Upper lobe of right lung (tissue), 1 donor: ENCODE data around the gene YAP1. TPM values are rescaled to one million over a fixed set of nuclear protein-coding genes. Genes with fewer than 3 reads are reported as not detected.
A peak's percentile ranks its signal among the peaks of the same experiment; 100 is the strongest.

Experiments used
- ATAC-seq: fragments of 200-7000 bp; cut with Tn5 transposase; one replicate; pipeline ENCODE4 v1.9.1; 2020; ENCODE audit warnings: mild to moderate bottlenecking, moderate library complexity
- DNase-seq: peaks from one replicate; pipeline ENCODE4 v3.0.0-alpha.2; 2020
- H3K27ac ChIP-seq: fragments of 200-600 bp; one replicate; pipeline ENCODE4 v1.8.0; 2022
- H3K27me3 ChIP-seq: fragments of 200-600 bp; one replicate; pipeline ENCODE4 v1.8.0; 2022; ENCODE audit warnings: mild to moderate bottlenecking
- H3K36me3 ChIP-seq: fragments of 200-600 bp; one replicate; pipeline ENCODE4 v1.8.0; 2022
- H3K4me1 ChIP-seq: fragments of 200-600 bp; one replicate; pipeline ENCODE4 v1.8.0; 2022
- H3K4me3 ChIP-seq: fragments of 200-600 bp; one replicate; pipeline ENCODE4 v1.8.0; 2022; ENCODE audit warnings: mild to moderate bottlenecking
- H3K9me3 ChIP-seq: fragments of 200-600 bp; one replicate; pipeline ENCODE4 v1.8.0; 2022
- CTCF ChIP-seq: fragments of 200-600 bp; IDR thresholded peaks from one replicate; pipeline ENCODE4 v1.8.0; 2022; ENCODE audit warnings: antibody characterized with exemption
- intact Hi-C: fragments of 100-400 bp; cut with DNase I; formaldehyde crosslinking; loops from one replicate; pipeline ENCODE4 v1.11.0; 2022
- total RNA-seq: library from RNA; stranded (reverse); fragmentation: NEBNext Ultra II Directional; extraction: Animal tissue kit (Norgen Biotek cat#: 25700); gene quantifications from one replicate; pipeline ENCODE4 v1.2.1, GENCODE V29; 2021
- donor health status: DM: no; HTN: yes; CAD: no; lungs with severe emphysema.

YAP1 gene
- total RNA-seq, 1 donor from 2014 or later: 127 TPM

DNA sequence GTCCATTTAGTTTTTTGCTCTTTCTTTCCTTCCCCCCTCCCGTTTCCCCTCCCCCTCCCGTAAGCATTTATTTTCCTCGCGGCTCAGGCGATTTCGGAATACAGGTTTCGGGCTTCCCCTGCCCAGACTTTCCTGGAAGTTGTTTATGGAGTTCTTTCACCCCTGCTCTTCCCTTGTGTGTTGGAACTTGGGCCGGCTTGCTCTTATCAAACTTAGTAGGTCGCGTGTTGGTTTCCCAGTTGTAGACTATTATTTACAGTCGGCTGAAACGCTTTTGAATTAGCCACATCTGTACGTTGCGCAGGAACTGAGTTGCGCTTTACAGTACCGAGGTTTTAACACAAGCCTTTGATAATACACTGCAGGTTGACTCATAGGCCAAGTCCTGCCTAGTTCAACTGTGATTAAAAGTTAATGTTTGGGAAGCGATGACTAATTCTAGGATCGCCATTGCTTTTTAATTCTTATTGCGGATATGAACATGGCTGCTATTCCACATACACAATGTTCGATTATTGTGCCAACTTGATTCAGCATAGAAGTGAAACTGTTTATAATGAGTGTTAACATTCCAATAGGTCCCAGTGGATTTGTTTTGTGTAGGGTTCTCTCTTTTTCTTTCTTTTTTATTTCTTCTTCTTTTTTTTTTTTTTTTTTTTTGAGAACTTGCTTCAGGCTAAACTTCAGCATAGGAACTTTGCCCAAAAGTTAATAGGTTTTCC lies 1.7 kb downstream of the YAP1 start:
- no peak for DNase-seq

GRCh38 chr11:102112509-102112821 lies 2.2 kb downstream of the YAP1 start:
- TF ChIP-seq CTCF: no peak
- intact Hi-C loops: no loop called here
- ATAC-seq (no peak), DNase-seq (no peak)
- H3K9me3 ChIP-seq: no peaks in the 10 kb centered on the region
- peak overlapping the region; percentile 80 for H3K4me3 ChIP-seq
- peaks cover 4% of the 10 kb centered on the region for H3K27me3 ChIP-seq
- peaks cover 10% of the 10 kb centered on the region for H3K36me3 ChIP-seq
- H3K27ac ChIP-seq: peak overlapping the region; percentile 88
- peaks cover 26% of the 10 kb centered on the region for H3K4me1 ChIP-seq

More for the DNA sequence above, 1.7 kb downstream of the YAP1 start:
- no peaks in the 10 kb centered on the region for H3K9me3 ChIP-seq
- peak overlapping the region; percentile 80 for H3K4me3 ChIP-seq
- H3K27ac ChIP-seq: peak overlapping the region; percentile 88
- no peak for TF ChIP-seq CTCF
- peak; percentile 5 for ATAC-seq
- peaks cover 10% of the 10 kb centered on the region for H3K36me3 ChIP-seq
- H3K4me1 ChIP-seq: peaks cover 23% of the 10 kb centered on the region
- H3K27me3 ChIP-seq: peaks cover 4% of the 10 kb centered on the region
- intact Hi-C loops: no loop called here

DNA sequence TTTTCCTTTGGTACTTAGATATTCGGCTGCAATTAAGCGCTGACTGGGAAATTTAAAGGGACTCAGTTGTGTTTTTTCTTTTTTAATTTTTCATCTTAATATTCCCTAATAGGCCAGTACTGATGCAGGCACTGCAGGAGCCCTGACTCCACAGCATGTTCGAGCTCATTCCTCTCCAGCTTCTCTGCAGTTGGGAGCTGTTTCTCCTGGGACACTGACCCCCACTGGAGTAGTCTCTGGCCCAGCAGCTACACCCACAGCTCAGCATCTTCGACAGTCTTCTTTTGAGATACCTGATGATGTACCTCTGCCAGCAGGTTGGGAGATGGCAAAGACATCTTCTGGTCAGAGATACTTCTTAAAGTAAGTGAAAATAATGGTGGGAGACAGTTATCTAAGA lies 3.8 kb downstream of the YAP1 start:
- Histone ChIP-seq H3K4me3 (peak overlapping the region; percentile 80), H3K4me1 (peaks cover 35% of the 10 kb centered on the region)
- intact Hi-C loops: no loop called here

DNA sequence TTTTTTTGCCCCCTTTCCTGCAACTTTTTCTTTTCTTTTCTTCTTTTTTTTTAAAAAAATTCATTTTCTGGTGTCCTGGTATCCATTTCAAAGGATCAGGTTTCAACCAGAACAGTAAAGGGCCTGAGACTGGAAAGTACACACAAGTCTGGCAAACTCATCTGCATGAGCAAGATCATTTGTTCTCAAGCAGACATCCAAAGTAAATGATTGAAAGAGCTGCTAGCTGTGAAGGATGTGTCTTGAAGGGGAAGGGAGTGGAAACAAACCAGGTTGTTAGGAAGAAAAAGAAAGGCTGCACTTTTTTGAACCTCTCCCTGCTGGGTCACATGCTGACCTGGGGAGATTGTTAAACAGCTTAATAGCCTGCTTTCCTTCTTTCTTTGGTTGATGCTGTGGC lies 5.3 kb downstream of the YAP1 start:
- DNase-seq (no peak), ATAC-seq (peak; percentile 52)
- TF ChIP-seq CTCF: no peak
- intact Hi-C loops: no loop called here
- peaks cover 4% of the 10 kb centered on the region for H3K27me3 ChIP-seq
- no peaks in the 10 kb centered on the region for H3K9me3 ChIP-seq
- no peak overlapping the region for H3K4me3 ChIP-seq
- peaks cover 40% of the 10 kb centered on the region for H3K4me1 ChIP-seq
- H3K27ac ChIP-seq: peak overlapping the region; percentile 0
- H3K36me3 ChIP-seq: peaks cover 10% of the 10 kb centered on the region

More for the DNA sequence above, 3.8 kb downstream of the YAP1 start:
- Histone ChIP-seq H3K27ac (peak overlapping the region; percentile 88), H3K27me3 (peaks cover 4% of the 10 kb centered on the region), H3K36me3 (peaks cover 10% of the 10 kb centered on the region), H3K9me3 (no peaks in the 10 kb centered on the region)
- TF ChIP-seq CTCF: no peak
- ATAC-seq (no peak), DNase-seq (no peak)

- H3K9me3 ChIP-seq: no peaks in the 10 kb centered on the region
- H3K27ac ChIP-seq: no peak overlapping the region
- intact Hi-C loops: no loop called here
- DNase-seq (no peak), ATAC-seq (no peak)
- no peak overlapping the region for H3K4me3 ChIP-seq
- H3K27me3 ChIP-seq: peaks cover 4% of the 10 kb centered on the region
- peaks cover 10% of the 10 kb centered on the region for H3K36me3 ChIP-seq
- peaks cover 43% of the 10 kb centered on the region for H3K4me1 ChIP-seq
- no peak for TF ChIP-seq CTCF
Observed at GRCh38 chr11:102116453-102117205, 6.4 kb downstream of the YAP1 start.
